WI38 (cell line): Measurements from ENCODE around the gene LAMA5.

Experiments used
- H3K4me3 ChIP-seq: 2 replicates; pipeline ENCODE4 v1.5.1; 2011; ENCODE audit warnings: low read depth, mild to moderate bottlenecking, control low read depth, low read length
- CTCF ChIP-seq: IDR thresholded peaks from 2 replicates; pipeline ENCODE4 v1.5.1; 2012; ENCODE audit warnings: low read depth, mild to moderate bottlenecking, control low read depth, low read length

LAMA5 gene

GRCh38 chr20:62285151-62285550, 82.0 kb downstream of the LAMA5 start:
- TF ChIP-seq CTCF = no peak
- no peak overlapping the region for H3K4me3 ChIP-seq

- TF ChIP-seq CTCF = no peak
- H3K4me3 ChIP-seq = no peak overlapping the region
Observed at GRCh38 chr20:62284448-62284847, 82.7 kb downstream of the LAMA5 start.

GRCh38 chr20:62282877-62283503, 84.1 kb downstream of the LAMA5 start:
- no peak overlapping the region for H3K4me3 ChIP-seq
- no peak for TF ChIP-seq CTCF

- TF ChIP-seq CTCF = no peak
- H3K4me3 ChIP-seq = no peak overlapping the region
Observed at GRCh38 chr20:62282103-62282502, 85.0 kb downstream of the LAMA5 start.

GRCh38 chr20:62281161-62281933, 85.8 kb downstream of the LAMA5 start:
- TF ChIP-seq CTCF = no peak
- H3K4me3 ChIP-seq = no peak overlapping the region

GRCh38 chr20:62280303-62280702, 86.8 kb downstream of the LAMA5 start:
- TF ChIP-seq CTCF = no peak
- no peak overlapping the region for H3K4me3 ChIP-seq

- no peak overlapping the region for H3K4me3 ChIP-seq
- TF ChIP-seq CTCF = no peak
Observed at GRCh38 chr20:62277253-62277652, 89.9 kb downstream of the LAMA5 start.
